HUDEP-2 (cell line): ENCODE measurements around the gene TBCCD1.
"Not testable (repeated sequence)": the region's sequence is repeated elsewhere in the genome, so short reads cannot be mapped to it uniquely, and the experiment has no call there.

Source experiments
- DNase-seq, 76 experiments: peaks; one replicate each; lab custom pipeline; 2025; ENCODE audit not compliant: unreplicated experiment in 76 of 76; lab: John Stamatoyannopoulos, UW

Gene TBCCD1

GRCh38 chr3:186499949-186500348 is 67.2 kb downstream of the TBCCD1 start:
- DNase-seq, result not testable (repeated sequence)

GRCh38 chr3:186498022-186498421 is 69.1 kb downstream of the TBCCD1 start:
- DNase-seq, result not testable (repeated sequence)

- no peak for DNase-seq
Measured at GRCh38 chr3:186497608-186498007, 69.5 kb downstream of the TBCCD1 start.

- DNase-seq, result no peak
Measured at GRCh38 chr3:186496635-186497034, 70.5 kb downstream of the TBCCD1 start.
